Kidney (tissue), 14 donors: ENCODE results near the gene TMPRSS4. TPM values are rescaled to one million over a fixed set of nuclear protein-coding genes. Genes with fewer than 3 reads are reported as not detected.

Experiments used
- DNase-seq, 5 donors: peaks; one replicate each; pipeline ENCODE4 v3.0.0-alpha.2; 2013 to 2020
- FAIRE-seq: peaks from 2 replicates; lab custom pipeline; 2012; peaks lifted over from hg19 to GRCh38; lab: Jason Lieb, UNC
- H3K27ac ChIP-seq, 2 donors: one replicate each; pipeline ENCODE4 v1.7.0; 2013; ENCODE audit warnings: low read depth in 2 of 2, low read length in 2 of 2, inconsistent platforms in 1 of 2
- H3K27me3 ChIP-seq: one replicate; pipeline ENCODE4 v1.7.1; 2013; ENCODE audit warnings: low read length, inconsistent platforms; ENCODE audit not compliant: control insufficient read depth, insufficient read depth
- H3K36me3 ChIP-seq, 3 donors: one replicate each; pipeline versions ENCODE4 v1.7.0 to v1.7.1; 2013; ENCODE audit warnings: low read length in 3 of 3, control low read depth in 1 of 3, inconsistent platforms in 1 of 3; ENCODE audit not compliant: insufficient read depth in 3 of 3, control insufficient read depth in 2 of 3
- H3K4me1 ChIP-seq, 3 donors: one replicate each; pipeline versions ENCODE4 v1.7.0 to v1.7.1; 2013; ENCODE audit warnings: low read length in 3 of 3, inconsistent platforms in 1 of 3, low read depth in 1 of 3; ENCODE audit not compliant: control insufficient read depth in 2 of 3, insufficient read depth in 2 of 3
- H3K4me3 ChIP-seq, 3 donors: one replicate each; pipeline versions ENCODE4 v1.7.0 to v1.8.1; 2013; ENCODE audit warnings: low read length in 3 of 3, control low read depth in 1 of 3, inconsistent platforms in 1 of 3
- H3K9ac ChIP-seq, 3 donors: one replicate each; pipeline versions ENCODE4 v1.7.0 to v1.7.1; 2013; ENCODE audit warnings: low read length in 3 of 3, control low read depth in 1 of 3, inconsistent platforms in 1 of 3
- H3K9me3 ChIP-seq, 3 donors: one replicate each; pipeline versions ENCODE4 v1.7.0 to v1.7.1; 2013; ENCODE audit warnings: low read length in 3 of 3, control low read depth in 1 of 3, inconsistent platforms in 1 of 3; ENCODE audit not compliant: control insufficient read depth in 2 of 3, insufficient read depth in 1 of 3
- intact Hi-C: fragments of 100-400 bp; cut with DNase I; formaldehyde crosslinking; loops from one replicate; pipeline ENCODE4 v1.11.1; 2022
- polyA plus RNA-seq: library from polyadenylated mRNA; stranded (reverse); fragments of 350-450 nt; fragmentation: Illumina TruSeq; extraction: RNeasy Lipid Tissue Mini Kit (QIAGEN cat#74804); gene quantifications from one replicate; pipeline ENCODE4 v1.2.3, GENCODE V29; 2014; ENCODE audit warnings: low read depth, low replicate concordance; ENCODE audit not compliant: insufficient read depth
- total RNA-seq: library from RNA; stranded (reverse); fragmentation: NEBNext Ultra II Directional; extraction: Animal tissue kit (Norgen Biotek cat#: 25700); gene quantifications from one replicate; pipeline ENCODE4 v1.2.1, GENCODE V29; 2021
- TF ChIP-seq, protein P1 (sequence below): IDR thresholded peaks from 3 replicates; pipeline ENCODE4 v1.5.1; 2012; ENCODE audit warnings: mild to moderate bottlenecking, moderate library complexity, borderline replicate concordance; ENCODE audit not compliant: insufficient read depth; ENCODE audit errors: extremely low read depth
- donor health status: control.
- donor health status: control.
- donor health status: control.
- donor health status: control.
- donor health status: control.
- donor health status: DM: yes; HTN: yes; CAD: no.
- donor health status: Normal renal cell carcinoma (clear cell type).

Gene TMPRSS4
- total and polyA plus RNA-seq, 2 donors from 2014 or later = 27.8 to 234 TPM

DNA sequence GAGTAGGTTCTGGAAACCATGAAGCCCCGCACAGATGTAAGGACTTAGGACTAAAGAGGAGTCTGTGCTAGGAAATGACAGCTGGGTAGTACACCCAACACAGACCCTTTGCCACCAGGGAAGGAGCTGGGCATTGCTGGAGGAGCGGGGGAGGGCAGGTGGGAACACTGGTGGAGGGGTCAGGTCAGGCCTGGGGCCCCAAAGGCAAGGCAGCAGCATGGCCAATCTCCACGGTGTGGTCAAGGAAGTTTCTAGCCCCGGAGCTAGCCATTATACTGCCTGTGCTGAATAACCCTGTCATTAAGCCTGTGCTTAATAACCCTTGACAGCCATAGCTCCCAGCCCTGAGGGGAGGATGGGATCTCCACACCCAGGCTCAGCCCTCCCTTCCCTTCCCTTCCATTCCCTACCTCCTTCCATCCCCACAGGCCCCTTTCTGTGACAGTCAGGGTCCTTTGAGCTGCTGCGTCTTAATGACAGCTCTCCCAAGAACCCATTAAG lies 2.1 kb downstream of the TMPRSS4 start:
- intact Hi-C loops = no loop called here
- Histone ChIP-seq H3K27ac (peak overlapping the region in 1 of 2 donors; percentile 1), H3K4me1 (peaks cover 0 to 7% (median 3%) of the 10 kb centered on the region in 3 donors), H3K4me3 (no peak overlapping the region), H3K9ac (peak overlapping the region in 1 of 3 donors; percentile 28), H3K36me3 (no peaks in the 10 kb centered on the region), H3K9me3 (no peaks in the 10 kb centered on the region), H3K27me3 (no peaks in the 10 kb centered on the region)
- DNase-seq = peak; percentile 80 to 92 (median 82)
- no peak for FAIRE-seq
- TF ChIP-seq, protein P1, sequence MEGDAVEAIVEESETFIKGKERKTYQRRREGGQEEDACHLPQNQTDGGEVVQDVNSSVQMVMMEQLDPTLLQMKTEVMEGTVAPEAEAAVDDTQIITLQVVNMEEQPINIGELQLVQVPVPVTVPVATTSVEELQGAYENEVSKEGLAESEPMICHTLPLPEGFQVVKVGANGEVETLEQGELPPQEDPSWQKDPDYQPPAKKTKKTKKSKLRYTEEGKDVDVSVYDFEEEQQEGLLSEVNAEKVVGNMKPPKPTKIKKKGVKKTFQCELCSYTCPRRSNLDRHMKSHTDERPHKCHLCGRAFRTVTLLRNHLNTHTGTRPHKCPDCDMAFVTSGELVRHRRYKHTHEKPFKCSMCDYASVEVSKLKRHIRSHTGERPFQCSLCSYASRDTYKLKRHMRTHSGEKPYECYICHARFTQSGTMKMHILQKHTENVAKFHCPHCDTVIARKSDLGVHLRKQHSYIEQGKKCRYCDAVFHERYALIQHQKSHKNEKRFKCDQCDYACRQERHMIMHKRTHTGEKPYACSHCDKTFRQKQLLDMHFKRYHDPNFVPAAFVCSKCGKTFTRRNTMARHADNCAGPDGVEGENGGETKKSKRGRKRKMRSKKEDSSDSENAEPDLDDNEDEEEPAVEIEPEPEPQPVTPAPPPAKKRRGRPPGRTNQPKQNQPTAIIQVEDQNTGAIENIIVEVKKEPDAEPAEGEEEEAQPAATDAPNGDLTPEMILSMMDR = no peak

DNA sequence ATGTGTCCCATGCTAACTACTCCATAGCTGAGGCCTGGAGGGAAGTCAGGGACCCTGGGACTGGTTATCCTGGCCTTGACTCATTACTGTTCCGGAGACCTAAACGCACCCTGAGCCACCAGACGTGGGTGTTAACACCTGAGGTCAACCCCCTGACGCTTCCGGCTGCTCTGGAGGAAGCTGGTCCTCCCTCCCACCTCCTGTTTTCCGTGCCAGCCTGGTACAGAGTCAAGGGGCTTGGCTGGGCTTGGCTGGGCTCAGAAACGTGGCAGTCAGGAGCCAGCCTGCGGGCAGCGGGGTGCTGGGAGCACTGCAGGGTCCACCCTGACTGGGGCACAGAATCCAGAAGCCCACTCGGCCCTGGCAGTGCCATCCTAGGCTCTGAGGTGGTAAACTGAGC lies 2.6 kb downstream of the TMPRSS4 start:
- Histone ChIP-seq H3K4me1 (peaks cover 0 to 13% (median 8%) of the 10 kb centered on the region in 3 donors), H3K27me3 (no peaks in the 10 kb centered on the region), H3K9me3 (no peaks in the 10 kb centered on the region), H3K36me3 (no peaks in the 10 kb centered on the region), H3K4me3 (no peak overlapping the region), H3K9ac (no peak overlapping the region), H3K27ac (no peak overlapping the region)
- intact Hi-C loops = no loop called here
- FAIRE-seq (no peak), DNase-seq (peak in 3 of 5 donors; percentile 34 to 85 (median 59))
- TF ChIP-seq, protein P1 = no peak

DNA sequence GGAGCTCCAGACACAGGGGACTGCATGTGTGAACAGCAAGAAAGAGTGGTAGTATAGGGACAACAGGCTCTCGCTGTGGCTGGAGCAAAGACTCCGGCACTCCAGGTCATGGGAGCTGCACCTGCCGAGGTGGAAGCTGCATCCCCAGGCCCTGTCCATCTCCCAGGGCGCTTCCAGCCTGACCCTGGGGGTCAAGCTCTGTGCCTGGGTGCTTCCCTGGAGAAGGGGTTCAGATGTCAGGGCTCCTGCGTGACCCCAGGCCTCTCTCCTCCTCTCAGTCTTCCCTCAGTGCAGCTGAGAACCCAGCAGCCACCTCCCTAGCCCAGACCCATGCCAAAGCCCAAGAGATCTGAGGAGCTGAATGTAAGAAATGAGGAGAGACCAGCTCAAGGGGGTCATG lies 3.4 kb downstream of the TMPRSS4 start:
- Histone ChIP-seq H3K9me3 (no peaks in the 10 kb centered on the region), H3K4me1 (peaks cover 0 to 17% (median 9%) of the 10 kb centered on the region in 3 donors), H3K36me3 (no peaks in the 10 kb centered on the region), H3K9ac (no peak overlapping the region), H3K4me3 (no peak overlapping the region), H3K27me3 (no peaks in the 10 kb centered on the region), H3K27ac (no peak overlapping the region)
- intact Hi-C loops = no loop called here
- DNase-seq (no peak), FAIRE-seq (no peak)
- TF ChIP-seq, protein P1 = no peak
